Common myeloid progenitor, CD34-positive (primary cell): ENCODE measurements around the gene DCLRE1C.
"Not testable (repeated sequence)": the region's sequence is repeated elsewhere in the genome, so short reads cannot be mapped to it uniquely, and the experiment has no call there.

ENCODE experiments used
- CTCF ChIA-PET: fragments of 350-600 bp; sonication (Branson Sonifier 250); formaldehyde crosslinking; loops from one replicate; lab custom pipeline; 2021; ENCODE audit warnings: antibody characterized with exemption; lab: Charles Lee
- POLR2A ChIA-PET: fragments of 350-600 bp; sonication (Branson Sonifier 250); formaldehyde crosslinking; loops from one replicate; lab custom pipeline; 2021; ENCODE audit warnings: antibody characterized with exemption; lab: Charles Lee
- DNase-seq, 3 donors: peaks; one replicate each; pipeline versions ENCODE4 v3.0.0 to v3.0.0-alpha.2; 2013
- H3K27ac ChIP-seq, 2 experiments: 1 replicate in 1 of 2; 2 replicates in 1 of 2; pipeline ENCODE4 v1.7.0; 2013; ENCODE audit warnings: inconsistent platforms in 2 of 2, low read length in 2 of 2, mild to moderate bottlenecking in 2 of 2, low read depth in 1 of 2, moderate library complexity in 1 of 2; ENCODE audit not compliant: severe bottlenecking in 2 of 2, insufficient read depth in 1 of 2, poor library complexity in 1 of 2
- H3K27me3 ChIP-seq, 5 experiments: replicated peaks in 2 of 5; 1 replicate in 3 of 5; 2 replicates in 2 of 5; pipeline versions ENCODE4 v1.6.1 to v1.7.0; 2013; ENCODE audit warnings: low read length in 4 of 5, mild to moderate bottlenecking in 2 of 5, moderate library complexity in 2 of 5, inconsistent platforms in 1 of 5; ENCODE audit not compliant: insufficient read depth in 5 of 5, control insufficient read depth in 4 of 5
- H3K36me3 ChIP-seq, 4 experiments: 1 replicate in 2 of 4; 2 replicates in 2 of 4; pipeline versions ENCODE4 v1.6.1 to v1.7.0; 2013; ENCODE audit warnings: low read length in 3 of 4, control low read depth in 1 of 4, mild to moderate bottlenecking in 1 of 4; ENCODE audit not compliant: control insufficient read depth in 4 of 4, insufficient read depth in 4 of 4
- H3K4me1 ChIP-seq, 4 experiments: 1 replicate in 3 of 4; 2 replicates in 1 of 4; pipeline versions ENCODE4 v1.6.1 to v1.7.1; 2013; ENCODE audit warnings: low read length in 3 of 4, mild to moderate bottlenecking in 3 of 4, control low read depth in 1 of 4, inconsistent platforms in 1 of 4, moderate library complexity in 1 of 4; ENCODE audit not compliant: control insufficient read depth in 4 of 4, insufficient read depth in 4 of 4; ENCODE audit errors: control extremely low read depth in 1 of 4
- H3K4me3 ChIP-seq, 7 experiments: 1 replicate in 4 of 7; 2 replicates in 3 of 7; pipeline versions ENCODE4 v1.5.1 to v1.7.0; 2013; ENCODE audit warnings: mild to moderate bottlenecking in 7 of 7, low read length in 6 of 7, moderate library complexity in 6 of 7, inconsistent platforms in 2 of 7, low read depth in 2 of 7, control low read depth in 1 of 7; ENCODE audit not compliant: insufficient read depth in 4 of 7, control insufficient read depth in 1 of 7; ENCODE audit errors: extremely low read depth in 1 of 7
- H3K9me3 ChIP-seq, 5 experiments: 1 replicate in 4 of 5; 2 replicates in 1 of 5; pipeline versions ENCODE4 v1.6.1 to v1.7.1; 2013; ENCODE audit warnings: low read length in 4 of 5, mild to moderate bottlenecking in 2 of 5, inconsistent platforms in 1 of 5, low read depth in 1 of 5, moderate library complexity in 1 of 5; ENCODE audit not compliant: control insufficient read depth in 4 of 5, insufficient read depth in 2 of 5; ENCODE audit errors: control extremely low read depth in 1 of 5
- WGBS: methylation state at CpG from one replicate; pipeline ENCODE4 v1.1.5; 2013; ENCODE audit not compliant: insufficient coverage; 5-methylcytosine and 5-hydroxymethylcytosine counted together

The DCLRE1C gene

GRCh38 chr10:14864466-14864865, 89.4 kb downstream of the DCLRE1C start:
- peaks cover 8 to 43% (median 18%) of the 10 kb centered on the region in 4 experiments for H3K36me3 ChIP-seq
- CTCF ChIA-PET, H3K27me3 ChIP-seq, H3K27ac ChIP-seq, POLR2A ChIA-PET, H3K4me3 ChIP-seq, DNase-seq, H3K4me1 ChIP-seq, H3K9me3 ChIP-seq: not testable (repeated sequence)
- 100% methylated on average over 3 of the region's 6 CpGs for WGBS

DNA sequence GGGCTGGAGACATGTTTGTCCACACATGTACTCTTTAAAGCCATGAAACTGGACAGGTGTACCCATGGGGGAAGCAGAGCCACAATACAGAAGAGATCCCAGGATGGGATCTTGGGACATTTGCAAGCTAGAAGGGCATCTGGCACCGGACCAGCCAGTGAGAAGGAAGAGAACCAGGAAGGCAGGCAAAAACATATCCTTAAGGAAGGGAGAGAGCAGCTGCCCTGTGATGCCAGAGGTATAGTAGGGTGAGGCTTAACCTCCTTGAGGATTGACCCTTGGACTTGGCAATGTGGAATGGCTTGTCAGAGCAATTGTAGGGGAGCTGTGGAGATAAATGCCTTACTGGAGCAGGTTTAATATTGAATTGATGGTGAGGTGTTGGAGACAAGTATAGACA, 93.1 kb downstream of the DCLRE1C start:
- ChIA-PET CTCF (interaction anchor here (2.9 kb wide), 1 partner anchor 13 kb away, joined by 13 read pairs; no protein-coding TSS in a partner anchor), POLR2A (no interaction called here)
- no peaks in the 10 kb centered on the region for H3K4me1 ChIP-seq
- H3K27ac ChIP-seq: no peak overlapping the region
- H3K36me3 ChIP-seq: peaks cover 5 to 50% (median 24%) of the 10 kb centered on the region in 4 experiments
- 92% methylated on average over 1 of the region's 1 CpG for WGBS
- no peak for DNase-seq
- no peak overlapping the region for H3K4me3 ChIP-seq
- no peaks in the 10 kb centered on the region for H3K9me3 ChIP-seq
- no peaks in the 10 kb centered on the region for H3K27me3 ChIP-seq

- Histone ChIP-seq H3K27ac (no peak overlapping the region), H3K27me3 (no peaks in the 10 kb centered on the region), H3K4me1 (no peaks in the 10 kb centered on the region), H3K9me3 (no peaks in the 10 kb centered on the region), H3K36me3 (peaks cover 7 to 55% (median 25%) of the 10 kb centered on the region in 4 experiments), H3K4me3 (no peak overlapping the region)
- CTCF ChIA-PET: interaction anchor here (2.9 kb wide), 1 partner anchor 12 kb away, joined by 13 read pairs; no protein-coding TSS in a partner anchor
- POLR2A ChIA-PET: no interaction called here
- no peak for DNase-seq
These were observed 94.1 kb downstream of the DCLRE1C start for GRCh38 chr10:14859775-14860174.

GRCh38 chr10:14859043-14859442, 94.9 kb downstream of the DCLRE1C start:
- H3K4me3 ChIP-seq: no peak overlapping the region
- DNase-seq: no peak
- H3K27ac ChIP-seq: no peak overlapping the region
- CTCF ChIA-PET: interaction anchor here (2.9 kb wide), 1 partner anchor 11 kb away, joined by 13 read pairs; no protein-coding TSS in a partner anchor
- peaks cover 9 to 60% (median 29%) of the 10 kb centered on the region in 4 experiments for H3K36me3 ChIP-seq
- no peaks in the 10 kb centered on the region for H3K9me3 ChIP-seq
- 96% methylated on average over 4 of the region's 5 CpGs for WGBS
- POLR2A ChIA-PET: no interaction called here
- H3K4me1 ChIP-seq: no peaks in the 10 kb centered on the region
- no peaks in the 10 kb centered on the region for H3K27me3 ChIP-seq

DNA sequence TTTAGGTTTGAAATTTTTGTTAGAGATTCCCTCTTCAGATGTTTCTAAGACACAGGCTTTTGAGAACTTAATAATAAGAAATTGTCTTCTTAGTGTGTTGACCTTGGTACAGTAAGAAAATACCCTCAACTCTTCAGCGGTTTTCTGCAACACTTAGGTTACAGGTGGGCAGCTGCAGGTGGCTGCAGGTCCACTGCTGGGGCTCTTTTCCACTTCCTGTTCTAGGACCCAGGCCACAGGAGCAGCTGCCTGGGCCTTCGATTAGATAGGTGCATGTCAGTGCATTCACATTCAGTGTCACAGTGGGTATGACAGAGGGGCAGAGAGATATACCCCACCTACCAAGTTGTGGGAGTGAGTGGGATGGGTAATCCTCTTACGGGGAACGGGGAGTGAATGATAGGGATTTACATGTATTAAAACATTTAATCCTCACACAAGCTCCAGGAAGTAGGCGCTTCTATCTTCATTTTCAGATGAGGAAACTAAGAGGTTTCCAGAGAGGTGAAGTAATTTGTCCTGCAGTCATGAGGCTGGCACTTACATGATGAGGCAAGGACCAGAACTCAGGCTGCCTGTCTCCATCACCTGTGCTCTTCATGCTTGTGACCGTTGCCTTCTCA, 95.4 kb downstream of the DCLRE1C start:
- Histone ChIP-seq H3K4me3 (no peak overlapping the region), H3K36me3 (peaks cover 9 to 61% (median 30%) of the 10 kb centered on the region in 4 experiments), H3K4me1 (no peaks in the 10 kb centered on the region), H3K27ac (no peak overlapping the region), H3K27me3 (no peaks in the 10 kb centered on the region), H3K9me3 (no peaks in the 10 kb centered on the region)
- 100% methylated on average over 1 of the region's 6 CpGs for WGBS
- DNase-seq: no peak
- CTCF ChIA-PET: interaction anchor here (2.9 kb wide), 1 partner anchor 10 kb away, joined by 13 read pairs; no protein-coding TSS in a partner anchor
- POLR2A ChIA-PET: interaction anchor here (0.6 kb wide), 1 partner anchor 20 kb away, joined by 3 read pairs; no protein-coding TSS in a partner anchor

GRCh38 chr10:14855453-14855852, 98.4 kb downstream of the DCLRE1C start:
- CTCF ChIA-PET: no interaction called here
- peaks cover 12 to 63% (median 36%) of the 10 kb centered on the region in 4 experiments for H3K36me3 ChIP-seq
- DNase-seq: no peak
- no peak overlapping the region for H3K4me3 ChIP-seq
- H3K4me1 ChIP-seq: no peaks in the 10 kb centered on the region
- H3K27me3 ChIP-seq: no peaks in the 10 kb centered on the region
- no peak overlapping the region for H3K27ac ChIP-seq
- WGBS: no CpG with 5 or more reads among the region's 1 CpG
- POLR2A ChIA-PET: no interaction called here
- H3K9me3 ChIP-seq: no peaks in the 10 kb centered on the region

DNA sequence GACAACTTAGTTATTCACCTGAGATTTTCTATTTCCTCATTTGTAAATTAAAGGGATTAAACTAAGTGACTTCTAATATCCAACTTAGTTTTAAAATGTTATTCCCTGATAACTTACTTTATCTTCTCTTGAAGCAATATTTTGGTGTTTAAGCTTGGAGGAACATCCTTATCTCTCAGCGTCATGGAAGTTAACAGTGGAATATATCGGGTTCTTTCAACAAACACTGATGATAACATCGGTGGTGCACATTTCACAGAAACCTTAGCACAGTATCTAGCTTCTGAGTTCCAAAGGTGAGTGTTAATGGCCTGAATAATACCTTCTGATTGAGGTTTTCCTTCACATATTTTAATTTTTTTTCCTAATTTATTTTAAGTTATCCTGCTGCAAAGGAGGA, 101.7 kb downstream of the DCLRE1C start:
- Histone ChIP-seq H3K9me3 (no peaks in the 10 kb centered on the region), H3K4me1 (no peaks in the 10 kb centered on the region), H3K27me3 (no peaks in the 10 kb centered on the region), H3K27ac (no peak overlapping the region), H3K36me3 (peaks cover 12 to 51% (median 30%) of the 10 kb centered on the region in 4 experiments), H3K4me3 (no peak overlapping the region)
- 100% methylated on average over 2 of the region's 3 CpGs for WGBS
- CTCF ChIA-PET: interaction anchor here (2.1 kb wide), 1 partner anchor 9 kb away, joined by 6 read pairs; no protein-coding TSS in a partner anchor
- POLR2A ChIA-PET: no interaction called here
- DNase-seq: no peak
